GM19324 (cell line): ENCODE measurements around the gene AK5.

Source experiments
- ATAC-seq: cut with Tn5 transposase; IDR thresholded peaks from one replicate; pipeline ENCODE4 v1.9.1; 2021; ENCODE audit warnings: mild to moderate bottlenecking, moderate library complexity; ENCODE audit not compliant: unreplicated experiment, low FRiP score

The AK5 gene

GRCh38 chr1:77533660-77534305, 252.0 kb downstream of the AK5 start:
- no peak for ATAC-seq

- no peak for ATAC-seq
Observed at GRCh38 chr1:77534456-77534855, 252.6 kb downstream of the AK5 start.

- ATAC-seq, result no peak
Observed at GRCh38 chr1:77536813-77537212, 255.0 kb downstream of the AK5 start.

GRCh38 chr1:77538956-77539518, 257.2 kb downstream of the AK5 start:
- peak; percentile 77 for ATAC-seq

- ATAC-seq, result no peak
Observed at GRCh38 chr1:77539519-77540142, 257.8 kb downstream of the AK5 start.

GRCh38 chr1:77540501-77541161, 258.8 kb downstream of the AK5 start:
- ATAC-seq, result no peak

GRCh38 chr1:77541162-77541545, 259.3 kb downstream of the AK5 start:
- ATAC-seq, result peak; percentile 45

GRCh38 chr1:77542813-77543420, 261.1 kb downstream of the AK5 start:
- ATAC-seq, result no peak

GRCh38 chr1:77543822-77544448, 262.1 kb downstream of the AK5 start:
- ATAC-seq, result no peak

- ATAC-seq, result no peak
Observed at GRCh38 chr1:77544845-77545244, 263.0 kb downstream of the AK5 start.

GRCh38 chr1:77545970-77546369, 264.2 kb downstream of the AK5 start:
- no peak for ATAC-seq

GRCh38 chr1:77546890-77547289, 265.1 kb downstream of the AK5 start:
- ATAC-seq, result no peak

GRCh38 chr1:77548285-77548684, 266.5 kb downstream of the AK5 start:
- ATAC-seq, result no peak

GRCh38 chr1:77550135-77550534, 268.3 kb downstream of the AK5 start:
- no peak for ATAC-seq

GRCh38 chr1:77552626-77553025, 270.8 kb downstream of the AK5 start:
- no peak for ATAC-seq

GRCh38 chr1:77553568-77554291, 271.9 kb downstream of the AK5 start:
- no peak for ATAC-seq

GRCh38 chr1:77556045-77556444, 274.2 kb downstream of the AK5 start:
- no peak for ATAC-seq

- no peak for ATAC-seq
Observed at GRCh38 chr1:77557053-77557452, 275.2 kb downstream of the AK5 start.

GRCh38 chr1:77558591-77559164, 276.9 kb downstream of the AK5 start:
- ATAC-seq, result no peak

GRCh38 chr1:77560741-77561140, 278.9 kb downstream of the AK5 start:
- no peak for ATAC-seq
